GM12892 (cell line): ENCODE results near the gene TPSB2.
"Not testable (repeated sequence)": the region's sequence is repeated elsewhere in the genome, so short reads cannot be mapped to it uniquely, and the experiment has no call there.

Experiments
- DNase-seq: peaks from one replicate; pipeline ENCODE4 v3.0.0; 2011; ENCODE audit not compliant: insufficient read length
- FAIRE-seq: peaks from 2 replicates; lab custom pipeline; 2011; peaks lifted over from hg19 to GRCh38; lab: Jason Lieb, UNC
- POLR2A ChIP-seq: IDR thresholded peaks from 2 replicates; pipeline ENCODE4 v1.6.1; 2011; ENCODE audit warnings: low read depth, low read length, control low read depth
- POLR2AphosphoS5 ChIP-seq: IDR thresholded peaks from 2 replicates; pipeline ENCODE4 v1.6.1; 2011; ENCODE audit warnings: low read depth, low read length, control low read depth
- TAF1 ChIP-seq: IDR thresholded peaks from 2 replicates; pipeline ENCODE4 v1.6.1; 2011; ENCODE audit warnings: low read depth, mild to moderate bottlenecking, control low read depth, low read length, borderline replicate concordance

The TPSB2 gene

GRCh38 chr16:1209081-1209480 is 20.9 kb downstream of the TPSB2 start:
- FAIRE-seq (no peak), DNase-seq (no peak)
- TF ChIP-seq TAF1, result no peak

- DNase-seq, result no peak
- TF ChIP-seq TAF1 (no peak), POLR2AphosphoS5 (no peak), POLR2A (no peak)
- FAIRE-seq, result no peak
Measured at GRCh38 chr16:1208239-1208830, 21.6 kb downstream of the TPSB2 start.

- FAIRE-seq (no peak), DNase-seq (no peak)
- TF ChIP-seq TAF1, result no peak
- no peak for TF ChIP-seq POLR2A
- TF ChIP-seq POLR2AphosphoS5, result no peak
Measured at GRCh38 chr16:1206786-1207185, 23.2 kb downstream of the TPSB2 start.

GRCh38 chr16:1206326-1206725 is 23.7 kb downstream of the TPSB2 start:
- no peak for DNase-seq
- no peak for FAIRE-seq

GRCh38 chr16:1204933-1205332 is 25.1 kb downstream of the TPSB2 start:
- FAIRE-seq (no peak), DNase-seq (no peak)
- TF ChIP-seq POLR2A, result no peak
- TF ChIP-seq TAF1, result no peak
- no peak for TF ChIP-seq POLR2AphosphoS5

More at GRCh38 chr16:1206326-1206725, 23.7 kb downstream of the TPSB2 start:
- TF ChIP-seq TAF1 (no peak), POLR2AphosphoS5 (no peak)

- FAIRE-seq, result no peak
- TF ChIP-seq POLR2A (no peak), POLR2AphosphoS5 (no peak), TAF1 (no peak)
Measured at GRCh38 chr16:1202274-1202673, 27.7 kb downstream of the TPSB2 start.

GRCh38 chr16:1201444-1201843 is 28.5 kb downstream of the TPSB2 start:
- DNase-seq, result no peak
- TF ChIP-seq TAF1 (no peak), POLR2A (no peak), POLR2AphosphoS5 (no peak)
- FAIRE-seq, result no peak

More at GRCh38 chr16:1202274-1202673, 27.7 kb downstream of the TPSB2 start:
- no peak for DNase-seq

GRCh38 chr16:1200014-1200627 is 29.9 kb downstream of the TPSB2 start:
- DNase-seq (no peak), FAIRE-seq (no peak)
- TF ChIP-seq POLR2A (no peak), TAF1 (no peak), POLR2AphosphoS5 (no peak)

- no peak for TF ChIP-seq POLR2AphosphoS5
- no peak for TF ChIP-seq POLR2A
- no peak for TF ChIP-seq TAF1
- FAIRE-seq (no peak), DNase-seq (no peak)
Measured at GRCh38 chr16:1199347-1200013, 30.5 kb downstream of the TPSB2 start.

- DNase-seq, FAIRE-seq: not testable (repeated sequence)
Measured at GRCh38 chr16:1198671-1199346, 31.2 kb downstream of the TPSB2 start.

- no peak for DNase-seq
Measured at GRCh38 chr16:1198194-1198593, 31.8 kb downstream of the TPSB2 start.

More at GRCh38 chr16:1198194-1198593, 31.8 kb downstream of the TPSB2 start:
- TF ChIP-seq TAF1, result no peak
- TF ChIP-seq POLR2AphosphoS5, result no peak
- no peak for TF ChIP-seq POLR2A
- FAIRE-seq, result no peak
